MM.1S (cell line): ENCODE data around the gene ZSCAN21.

ENCODE experiments used
- EZH2 ChIP-seq: fragments of 300-600 bp; sonication (generic); optimal IDR thresholded peaks from 2 replicates; pipeline ENCODE3; 2017; ENCODE audit warnings: low read depth, mild to moderate bottlenecking, antibody characterized with exemption, low read length, mixed read lengths
- EZH2phosphoT487 ChIP-seq: fragments of 300-600 bp; sonication (generic); IDR thresholded peaks from 2 replicates; pipeline ENCODE4 v1.6.1; 2018; ENCODE audit warnings: antibody characterized with exemption, low read length
- TF ChIP-seq, protein P1 (sequence below): fragments of 300-600 bp; sonication (generic); IDR thresholded peaks from 2 replicates; pipeline ENCODE4 v1.5.1; 2016; ENCODE audit warnings: antibody characterized with exemption, low read length, mixed read lengths

- TF ChIP-seq, protein P1, sequence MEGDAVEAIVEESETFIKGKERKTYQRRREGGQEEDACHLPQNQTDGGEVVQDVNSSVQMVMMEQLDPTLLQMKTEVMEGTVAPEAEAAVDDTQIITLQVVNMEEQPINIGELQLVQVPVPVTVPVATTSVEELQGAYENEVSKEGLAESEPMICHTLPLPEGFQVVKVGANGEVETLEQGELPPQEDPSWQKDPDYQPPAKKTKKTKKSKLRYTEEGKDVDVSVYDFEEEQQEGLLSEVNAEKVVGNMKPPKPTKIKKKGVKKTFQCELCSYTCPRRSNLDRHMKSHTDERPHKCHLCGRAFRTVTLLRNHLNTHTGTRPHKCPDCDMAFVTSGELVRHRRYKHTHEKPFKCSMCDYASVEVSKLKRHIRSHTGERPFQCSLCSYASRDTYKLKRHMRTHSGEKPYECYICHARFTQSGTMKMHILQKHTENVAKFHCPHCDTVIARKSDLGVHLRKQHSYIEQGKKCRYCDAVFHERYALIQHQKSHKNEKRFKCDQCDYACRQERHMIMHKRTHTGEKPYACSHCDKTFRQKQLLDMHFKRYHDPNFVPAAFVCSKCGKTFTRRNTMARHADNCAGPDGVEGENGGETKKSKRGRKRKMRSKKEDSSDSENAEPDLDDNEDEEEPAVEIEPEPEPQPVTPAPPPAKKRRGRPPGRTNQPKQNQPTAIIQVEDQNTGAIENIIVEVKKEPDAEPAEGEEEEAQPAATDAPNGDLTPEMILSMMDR: no peak
- TF ChIP-seq EZH2 (no peak), EZH2phosphoT487 (no peak)
Observed at GRCh38 chr7:100016215-100016901, 33.2 kb upstream of the ZSCAN21 start.
